Stimulated activated CD4-positive, alpha-beta T cell treated with anti-CD3 and anti-CD28 coated beads, Interleukin-4, amount 100 ng/mL, for 24 hours (primary cell): Measurements from ENCODE around the gene TMCC1.
"Not testable (repeated sequence)": the region's sequence is repeated elsewhere in the genome, so short reads cannot be mapped to it uniquely, and the experiment has no call there.

Source experiments
- DNase-seq: peaks from one replicate; pipeline ENCODE4 v3.0.0-alpha.2; 2020

TMCC1 gene

DNA sequence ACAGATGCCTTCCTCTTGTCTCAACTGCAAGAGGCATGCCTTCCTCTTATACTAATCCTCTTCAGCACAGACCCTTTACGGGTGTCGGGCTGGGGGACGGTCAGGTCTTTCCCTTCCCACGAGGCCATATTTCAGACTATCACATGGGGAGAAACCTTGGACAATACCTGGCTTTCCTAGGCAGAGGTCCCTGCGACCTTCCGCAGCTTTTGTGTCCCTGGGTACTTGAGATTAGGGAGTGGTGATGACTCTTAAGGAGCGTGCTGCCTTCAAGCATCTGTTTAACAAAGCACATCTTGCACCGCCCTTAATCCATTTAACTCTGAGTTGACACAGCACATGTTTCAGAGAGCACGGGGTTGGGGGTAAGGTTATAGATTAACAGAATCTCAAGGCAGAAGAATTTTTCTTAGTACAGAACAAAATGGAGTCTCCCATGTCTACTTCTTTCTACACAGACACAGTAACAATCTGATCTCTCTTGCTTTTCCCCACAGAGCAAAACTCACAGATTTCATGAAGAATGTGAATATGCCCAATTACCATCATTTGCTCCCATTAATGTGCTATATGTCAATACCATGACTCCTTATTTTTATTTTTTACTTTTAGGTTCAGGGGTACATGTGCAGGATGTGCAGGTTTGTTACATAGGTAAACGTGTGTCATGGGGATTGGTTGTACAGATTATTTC is 251.8 kb downstream of the TMCC1 start:
- DNase-seq = not testable (repeated sequence)

DNA sequence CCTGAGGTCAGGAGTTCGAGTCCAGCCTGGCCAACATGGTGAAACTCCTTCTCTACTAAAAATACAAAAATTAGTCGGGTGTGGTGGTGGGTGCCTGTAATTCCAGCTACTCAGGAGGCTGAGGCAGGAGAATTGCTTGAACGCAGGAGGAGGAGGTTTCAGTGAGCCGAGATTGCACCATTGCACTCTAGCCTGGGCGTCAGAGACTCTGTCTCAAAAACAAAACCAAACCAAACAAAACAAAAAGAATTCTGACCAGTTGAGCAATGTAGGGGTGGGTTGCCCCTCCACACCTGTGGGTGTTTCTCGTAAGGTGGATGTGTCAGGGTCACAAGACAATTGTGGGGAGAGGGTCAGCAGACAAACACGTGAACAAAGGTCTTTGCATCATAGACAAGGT is 252.5 kb downstream of the TMCC1 start:
- DNase-seq = not testable (repeated sequence)

DNA sequence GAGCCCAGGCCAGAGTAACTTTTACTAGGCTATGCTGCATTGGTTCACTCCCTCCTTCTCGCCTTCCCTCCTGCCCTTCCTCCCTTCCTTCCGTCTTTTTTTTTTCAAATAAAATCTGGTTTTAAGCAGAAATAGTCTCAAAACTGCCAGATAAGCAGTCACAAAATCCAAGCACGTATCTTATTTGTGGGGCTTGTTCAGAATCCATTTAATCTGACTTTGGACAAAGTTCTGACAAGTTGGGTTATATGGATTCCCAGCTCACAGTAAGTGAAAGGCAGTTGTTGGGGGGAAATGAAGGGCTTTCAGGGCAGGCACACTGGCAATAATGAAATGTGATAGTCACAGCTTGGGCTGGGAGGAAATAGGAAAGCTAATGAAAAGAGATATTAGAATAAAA is 255.0 kb downstream of the TMCC1 start:
- DNase-seq = no peak

DNA sequence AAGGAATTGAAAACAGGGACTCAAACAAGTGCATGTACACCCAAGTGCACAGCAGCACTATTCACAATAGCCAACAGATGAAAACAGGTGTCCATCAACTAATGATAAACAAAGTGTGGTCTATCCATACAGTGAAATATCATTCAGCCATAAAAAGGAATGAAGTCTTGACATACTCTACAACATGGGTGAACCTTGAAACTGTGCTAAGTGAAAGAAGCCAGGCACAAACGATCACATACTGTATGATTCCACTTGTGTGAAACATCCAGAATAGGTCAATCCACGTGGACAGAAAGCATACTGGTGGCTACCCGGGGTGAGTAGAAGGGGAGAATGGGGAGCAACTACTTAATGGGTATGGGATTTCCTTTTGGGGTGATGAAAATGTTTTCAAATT is 257.4 kb downstream of the TMCC1 start:
- DNase-seq = no peak

DNA sequence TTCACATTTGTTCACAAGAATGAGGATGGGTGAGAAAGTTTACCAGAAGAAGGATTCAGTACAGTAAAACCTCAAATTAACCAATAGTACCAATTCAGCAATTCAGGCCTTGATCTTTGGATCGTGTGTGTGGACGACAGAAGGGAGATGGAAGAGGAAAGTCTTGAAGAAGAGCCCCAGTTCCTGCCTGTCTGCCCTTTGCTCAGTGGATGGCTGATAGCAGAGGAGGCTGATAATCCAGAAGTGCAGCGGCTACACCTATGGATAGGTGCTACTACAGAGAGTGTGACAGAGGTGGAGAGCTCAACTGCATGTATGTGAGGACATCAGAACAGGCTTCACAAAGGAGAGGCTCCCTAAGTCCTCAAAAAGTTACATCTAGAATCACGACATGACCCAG is 257.9 kb downstream of the TMCC1 start:
- no peak for DNase-seq

DNA sequence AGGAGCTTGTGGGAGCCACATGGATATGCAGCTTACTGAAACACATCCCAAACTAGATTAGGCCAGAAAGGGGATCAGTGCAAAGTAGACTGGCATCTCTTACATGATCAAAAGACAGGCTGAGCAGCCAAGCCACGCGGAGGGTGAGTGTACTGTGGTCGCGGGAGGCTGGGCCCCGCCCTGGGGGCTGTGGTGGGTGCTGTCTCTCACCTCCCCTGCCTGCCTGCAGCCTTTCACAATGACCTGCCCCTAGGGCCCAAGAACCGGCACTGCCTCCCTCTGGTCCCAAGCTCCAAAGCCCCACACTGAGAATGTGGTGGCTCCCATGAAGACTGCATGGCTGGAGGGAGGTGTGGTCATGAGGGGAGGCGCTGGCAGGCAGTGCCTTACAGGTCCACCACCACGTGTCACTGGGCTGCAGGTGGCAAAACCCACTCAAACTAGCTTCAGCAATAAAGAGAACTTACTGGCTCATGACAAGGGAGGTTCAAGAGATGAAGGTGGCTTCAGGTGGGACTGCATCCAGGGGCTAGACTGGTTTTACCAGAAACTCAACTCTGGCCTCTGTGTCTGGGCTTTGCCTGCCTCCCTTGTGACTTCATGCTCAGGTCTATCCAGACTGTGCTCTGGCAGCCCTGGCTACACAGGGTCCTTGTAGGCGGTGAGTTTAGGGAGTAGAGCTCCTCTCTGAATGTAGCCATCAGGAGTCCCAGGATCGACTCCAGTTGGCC is 259.6 kb downstream of the TMCC1 start:
- DNase-seq = no peak

DNA sequence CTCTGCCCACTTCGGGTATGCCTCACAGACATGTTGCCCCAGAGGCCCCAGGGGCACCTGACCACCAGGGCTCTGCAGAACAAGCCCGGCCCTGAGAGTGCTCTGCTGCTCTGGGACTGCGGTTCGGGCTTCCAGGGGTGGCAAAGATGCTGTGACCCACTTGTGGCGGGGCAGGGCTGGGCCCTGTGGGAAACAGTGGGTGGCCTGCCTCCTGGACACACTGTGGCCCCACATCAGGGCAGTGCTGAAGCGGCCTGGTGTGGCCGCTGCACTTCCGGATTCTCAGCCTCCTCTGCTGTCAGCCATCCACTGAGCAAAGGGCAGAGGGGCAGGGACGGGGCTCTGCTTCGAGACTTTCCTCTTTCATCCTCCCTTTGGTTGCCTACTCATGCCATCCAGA is 260.5 kb downstream of the TMCC1 start:
- no peak for DNase-seq

DNA sequence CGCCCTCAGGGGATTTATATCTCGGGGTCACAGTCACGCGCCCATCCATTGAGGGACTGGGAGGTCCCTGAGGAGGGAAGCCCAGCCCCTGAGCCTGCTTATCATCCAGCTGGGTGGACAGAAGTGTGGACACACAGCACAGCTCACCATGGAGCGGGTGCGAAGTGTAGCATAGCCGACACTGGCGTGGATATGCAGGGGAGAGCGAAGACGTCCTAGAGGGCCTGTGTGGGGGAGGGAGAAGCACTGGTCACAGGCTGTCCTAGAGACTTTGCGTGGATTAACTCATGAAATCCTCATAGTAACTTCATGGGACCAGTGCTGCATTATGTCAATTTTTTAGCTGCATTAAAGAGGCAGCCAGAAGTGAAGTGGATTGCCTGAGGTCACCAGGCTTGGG is 261.0 kb downstream of the TMCC1 start:
- DNase-seq = no peak

DNA sequence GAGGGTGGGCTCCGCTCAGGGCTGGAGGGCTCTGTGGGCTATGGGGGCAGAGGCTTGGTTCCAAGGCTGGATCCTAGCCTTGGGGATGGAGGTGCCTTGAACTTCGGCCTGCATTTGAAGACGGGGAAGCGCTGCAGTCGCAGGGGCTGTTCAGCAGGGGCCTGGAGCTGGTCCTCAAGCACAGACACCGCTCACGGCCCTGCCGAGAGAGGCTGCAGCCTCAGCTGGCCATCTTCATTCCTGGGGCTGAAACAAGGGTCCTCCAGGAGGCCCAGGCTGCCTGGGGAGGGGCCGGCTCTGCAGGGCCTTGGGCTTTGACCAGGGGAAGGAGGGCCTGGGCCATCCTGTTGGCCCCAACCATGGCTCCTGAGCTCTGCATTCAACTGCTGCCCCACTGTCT is 261.5 kb downstream of the TMCC1 start:
- DNase-seq = no peak

DNA sequence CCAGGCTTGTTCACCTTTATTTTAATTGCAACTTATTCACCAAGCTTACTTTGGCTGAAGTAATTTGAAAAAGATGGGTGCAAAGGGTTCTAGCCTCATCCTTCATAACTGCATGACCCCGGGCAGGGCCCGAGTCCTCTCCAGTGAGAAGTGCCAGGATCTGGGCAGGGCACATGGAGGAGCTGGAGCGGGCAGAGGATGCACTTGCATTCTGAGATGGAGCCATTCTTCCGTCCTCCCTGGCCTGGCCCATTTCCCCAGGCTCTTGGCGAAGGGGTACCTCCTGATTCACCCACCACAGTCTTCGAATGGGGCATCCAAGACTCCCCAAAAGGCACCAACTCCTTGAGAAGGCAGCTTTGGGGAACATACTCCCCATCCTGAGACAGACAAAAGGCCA is 264.5 kb downstream of the TMCC1 start:
- DNase-seq = no peak

DNA sequence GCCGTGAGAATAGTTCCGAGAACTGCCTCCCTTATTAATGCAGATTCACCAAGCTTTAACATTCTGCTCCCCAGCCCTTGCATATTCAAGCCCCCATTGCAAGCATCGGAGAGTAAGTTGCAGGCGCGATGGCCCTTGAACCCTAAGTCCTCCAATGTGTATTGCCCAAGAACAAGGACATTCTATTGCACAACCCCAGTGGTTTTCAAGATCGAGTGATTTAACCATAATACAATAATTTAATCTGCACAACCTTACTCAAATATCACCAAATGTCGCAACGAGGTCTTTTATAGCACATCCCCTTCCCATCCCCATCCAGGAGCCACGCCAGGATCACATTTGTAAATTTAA is 265.4 kb downstream of the TMCC1 start:
- DNase-seq = no peak

DNA sequence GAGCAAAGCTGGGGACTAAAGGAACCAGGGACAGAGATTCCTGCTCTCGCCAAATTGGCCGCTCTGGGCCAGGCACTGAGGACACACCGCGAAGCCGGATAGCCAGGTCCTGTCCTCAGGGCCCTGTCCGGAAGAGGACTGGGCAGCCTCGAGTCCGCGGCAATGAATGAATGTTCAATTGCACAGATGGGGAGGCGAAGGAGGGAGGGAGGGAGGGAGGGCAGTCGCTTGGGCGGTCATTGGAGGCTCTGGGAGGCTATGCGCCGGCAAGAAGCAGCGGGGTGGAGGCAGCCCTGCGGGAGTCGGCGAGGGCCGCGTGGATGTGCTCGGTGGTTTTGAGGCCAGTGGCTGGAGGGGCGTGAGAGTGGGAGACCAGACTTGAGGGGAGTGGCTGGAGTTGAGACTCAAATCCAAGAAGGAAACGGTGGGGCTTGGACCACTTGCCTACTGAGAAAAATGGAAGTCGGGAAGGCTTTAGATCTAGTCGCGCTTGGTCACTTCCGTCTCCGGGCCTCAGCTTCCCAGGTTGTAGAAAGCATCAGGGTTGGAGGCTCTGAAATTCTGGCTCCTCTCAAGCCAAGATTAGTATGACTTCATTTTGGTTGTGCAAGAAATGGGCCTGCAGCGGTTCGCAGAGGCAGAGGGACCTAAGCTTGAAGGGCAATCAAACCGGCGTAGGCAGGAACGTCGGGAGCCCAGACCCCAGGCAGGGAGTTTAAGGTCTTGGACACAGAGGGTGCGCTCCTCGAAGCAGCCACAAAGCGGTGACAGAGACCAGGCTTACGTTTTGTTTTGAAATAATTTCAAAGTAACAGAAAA is 266.0 kb downstream of the TMCC1 start:
- DNase-seq = peak; percentile 70

DNA sequence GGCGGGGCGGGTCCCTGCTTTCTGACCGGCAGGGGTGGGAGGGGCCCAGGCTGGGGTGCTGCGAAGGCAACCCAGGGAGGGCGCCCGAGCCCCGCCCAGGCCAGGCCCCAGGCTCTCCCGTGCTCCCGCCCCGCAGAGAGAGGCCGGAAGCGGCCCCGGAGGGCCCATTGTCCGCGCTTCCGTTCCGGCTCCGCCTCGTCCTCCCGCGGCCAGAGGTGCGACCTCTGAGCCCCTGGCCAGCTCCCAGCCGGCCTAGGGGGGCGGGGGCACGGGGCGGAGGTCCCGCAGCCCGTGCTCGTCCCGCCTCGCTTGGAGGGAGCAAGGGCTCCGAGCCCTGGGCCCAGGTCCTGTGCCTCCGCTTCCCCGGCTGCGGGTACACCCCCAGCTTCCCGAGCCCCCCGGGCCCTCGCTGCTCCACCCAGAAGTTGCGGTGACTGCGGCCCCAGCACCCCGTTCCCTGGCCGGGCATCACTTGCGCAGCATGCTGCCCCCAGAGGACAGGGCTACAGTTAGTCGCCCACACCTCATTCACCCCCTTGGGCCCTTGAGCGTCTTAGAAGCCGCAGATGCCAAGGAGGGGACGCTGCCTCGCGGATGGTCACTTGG is 266.7 kb downstream of the TMCC1 start:
- DNase-seq = peak; percentile 74

DNA sequence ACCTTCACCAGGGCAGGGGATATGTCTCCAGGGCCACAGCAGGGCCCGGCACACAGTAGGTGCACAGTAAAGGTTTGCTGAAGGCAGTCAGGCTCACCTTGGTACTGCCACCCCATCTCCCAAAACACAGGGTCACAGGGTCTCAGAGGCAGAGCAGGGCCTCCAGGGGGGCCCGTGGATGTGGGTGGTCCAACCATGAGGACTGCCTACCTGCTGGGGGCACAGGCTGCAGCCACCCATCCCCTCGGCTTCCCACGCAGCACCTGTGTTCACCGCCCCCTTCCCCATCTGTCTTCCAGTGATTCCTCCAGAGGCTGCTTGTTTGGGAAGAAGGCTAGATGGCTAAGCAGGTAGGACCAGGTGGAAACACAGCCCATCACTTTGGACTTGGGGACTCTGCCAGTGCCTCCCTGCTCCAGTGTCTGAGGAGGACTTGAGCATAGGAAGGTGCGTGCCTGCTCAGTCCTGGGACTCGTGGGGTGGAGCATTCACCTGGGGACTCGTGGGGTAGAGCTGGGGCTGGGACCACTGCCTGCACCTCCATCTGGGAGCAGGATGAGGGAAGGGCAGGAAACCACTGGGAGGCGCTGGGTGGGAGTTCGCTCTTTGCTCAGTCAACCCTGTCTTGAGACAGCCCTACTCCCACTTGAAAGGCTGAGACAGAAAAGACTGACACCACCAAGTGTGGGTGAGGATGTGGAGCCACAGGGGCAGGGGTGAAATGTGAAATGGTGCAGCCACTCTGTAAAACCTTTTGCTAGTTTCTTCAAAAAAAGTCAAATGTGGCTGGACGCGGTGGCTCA is 268.2 kb downstream of the TMCC1 start:
- DNase-seq = no peak

DNA sequence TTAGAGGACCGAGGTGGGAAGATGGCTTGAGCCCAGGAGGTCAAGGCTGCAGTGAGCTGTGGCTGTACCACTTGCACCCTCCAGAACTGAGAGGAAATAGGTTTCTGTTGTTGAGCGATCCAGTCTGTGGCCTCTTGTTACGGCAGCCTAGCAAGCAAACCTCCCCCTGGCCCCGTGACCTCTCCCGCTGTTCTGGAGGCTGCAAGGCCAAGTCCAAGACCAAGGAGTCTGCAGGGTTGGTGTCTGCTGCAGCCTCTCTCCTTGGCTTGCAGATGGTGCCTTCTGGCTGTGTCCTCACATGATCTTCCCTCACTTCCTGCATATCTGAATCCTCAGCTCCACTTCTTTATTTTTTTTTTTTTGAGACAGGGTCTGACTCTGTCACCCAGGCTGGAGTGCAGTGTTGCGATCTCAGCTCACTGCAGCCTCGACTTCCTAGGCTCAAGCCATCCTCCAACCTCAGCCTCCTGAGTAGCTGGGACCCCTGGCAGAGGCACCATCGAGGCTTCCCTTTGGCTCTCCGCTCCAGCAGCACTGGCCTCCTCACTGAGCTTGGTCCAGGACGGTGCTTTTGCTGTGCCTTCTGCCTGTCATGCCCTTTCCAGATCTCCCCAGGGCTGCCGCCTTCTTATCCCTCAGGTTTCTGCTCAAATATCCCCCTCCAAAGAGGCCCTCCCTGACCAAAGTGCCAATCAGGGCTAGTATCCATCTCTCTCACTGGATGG is 269.0 kb downstream of the TMCC1 start:
- no peak for DNase-seq

DNA sequence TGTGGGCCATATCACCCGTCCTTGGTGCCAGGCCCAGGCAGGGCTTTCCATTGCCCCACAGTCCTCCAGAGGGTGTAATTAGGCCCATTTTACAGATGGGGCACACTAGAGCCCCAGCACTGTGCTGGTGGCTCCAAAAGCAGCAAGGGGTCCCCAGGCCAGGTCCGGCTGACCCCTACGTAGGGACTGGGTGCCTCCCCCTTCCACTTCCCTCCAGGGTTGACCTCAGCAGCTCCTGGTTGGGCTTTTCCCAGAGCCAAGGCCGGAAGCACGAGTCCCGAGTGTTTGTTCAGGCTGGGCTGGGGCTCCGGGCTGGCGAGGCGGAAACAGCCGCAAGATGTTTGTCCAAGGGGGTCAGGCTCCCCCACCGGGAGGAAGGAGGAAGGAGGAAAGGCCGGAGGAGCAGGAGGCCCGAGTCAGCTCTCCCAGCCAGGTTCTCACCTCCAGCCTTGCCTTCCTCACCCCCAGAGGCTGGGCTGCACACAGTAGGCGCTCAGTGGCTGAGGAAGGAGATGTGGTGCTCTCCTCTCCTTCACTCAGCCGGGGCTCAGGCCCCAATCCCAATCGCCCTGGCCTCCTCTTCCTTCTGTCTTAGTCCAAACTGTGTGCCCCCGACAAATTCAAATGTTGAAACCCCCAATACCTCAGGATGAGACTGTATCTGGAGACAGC is 269.9 kb downstream of the TMCC1 start:
- DNase-seq = no peak

DNA sequence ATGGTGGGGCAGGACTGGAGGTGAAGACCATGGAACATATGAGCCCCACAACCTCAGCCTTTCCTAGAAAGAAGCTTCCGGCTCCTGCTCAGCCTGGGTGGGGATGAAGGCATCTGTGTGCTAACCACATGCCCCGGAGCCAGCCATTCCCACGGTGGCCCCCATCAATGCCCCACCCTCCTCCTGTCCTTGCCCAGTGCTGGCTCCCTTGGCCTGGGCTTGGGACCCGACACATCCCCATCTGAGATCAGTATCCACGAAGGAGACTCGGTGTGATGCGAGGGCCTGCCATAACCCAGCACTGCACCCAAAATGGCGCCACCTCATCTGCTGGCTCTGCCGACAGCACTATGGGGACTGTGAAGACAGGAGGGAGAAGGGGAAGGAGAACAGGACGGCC is 270.6 kb downstream of the TMCC1 start:
- DNase-seq = no peak

DNA sequence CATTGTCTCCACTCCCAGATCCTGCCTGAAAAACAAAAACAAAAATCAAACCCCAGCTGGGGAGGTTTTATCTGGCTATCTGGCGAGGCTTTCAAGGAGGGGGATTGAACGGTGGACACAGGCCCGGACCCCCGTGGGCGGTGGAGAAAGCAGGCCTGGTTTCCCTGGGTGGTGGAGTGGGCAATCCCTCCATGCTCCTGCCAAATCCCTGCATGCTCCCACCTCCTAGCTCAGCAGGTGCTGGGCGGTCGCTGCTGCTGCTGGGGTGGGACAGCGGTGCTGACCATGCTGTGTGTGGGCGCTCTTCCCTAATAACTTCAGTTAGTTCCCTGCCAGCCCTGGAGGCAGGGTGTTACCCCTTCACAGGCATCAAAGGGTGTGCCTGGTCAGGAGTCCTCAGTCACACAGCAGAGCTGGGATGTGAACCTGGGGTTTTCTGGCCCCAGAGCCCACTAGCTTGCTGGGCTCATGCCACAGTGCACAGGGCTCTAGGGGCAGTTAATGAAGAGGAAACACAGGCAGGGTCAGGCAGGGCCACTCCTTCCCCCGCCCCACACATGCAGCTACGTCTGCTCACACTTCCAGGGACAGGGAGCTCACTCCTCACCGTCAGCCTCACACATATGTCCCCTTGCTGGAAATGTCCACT is 271.2 kb downstream of the TMCC1 start:
- no peak for DNase-seq

DNA sequence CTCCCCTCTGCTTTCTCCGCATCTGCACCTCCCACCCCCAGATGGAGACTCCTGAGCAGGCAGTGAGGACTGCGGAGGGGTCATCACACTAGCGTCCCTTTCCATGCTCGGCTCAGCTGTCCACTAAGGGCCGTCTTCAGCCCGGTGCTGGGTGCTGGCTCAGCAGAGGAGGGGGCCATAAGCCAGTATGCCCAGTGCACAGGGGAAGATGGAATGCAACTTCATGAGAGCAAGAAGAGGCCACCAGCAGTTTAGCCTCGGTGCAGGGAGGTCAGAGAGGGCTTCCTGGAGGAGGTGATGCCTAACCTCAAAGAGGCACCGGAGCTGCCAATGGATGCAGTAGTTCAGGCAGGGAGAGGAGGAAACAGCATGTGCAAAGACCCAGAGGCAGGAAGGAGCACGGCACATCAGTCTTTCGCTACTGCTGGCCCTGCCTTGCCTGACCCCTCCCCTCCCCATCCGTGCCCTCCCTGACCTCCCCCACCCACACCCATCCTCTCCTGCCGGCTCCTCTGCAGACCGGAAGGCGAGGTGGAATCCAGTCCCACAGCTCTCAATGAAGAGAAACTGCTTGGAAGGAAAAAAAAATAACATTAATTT is 271.8 kb downstream of the TMCC1 start:
- DNase-seq = no peak

DNA sequence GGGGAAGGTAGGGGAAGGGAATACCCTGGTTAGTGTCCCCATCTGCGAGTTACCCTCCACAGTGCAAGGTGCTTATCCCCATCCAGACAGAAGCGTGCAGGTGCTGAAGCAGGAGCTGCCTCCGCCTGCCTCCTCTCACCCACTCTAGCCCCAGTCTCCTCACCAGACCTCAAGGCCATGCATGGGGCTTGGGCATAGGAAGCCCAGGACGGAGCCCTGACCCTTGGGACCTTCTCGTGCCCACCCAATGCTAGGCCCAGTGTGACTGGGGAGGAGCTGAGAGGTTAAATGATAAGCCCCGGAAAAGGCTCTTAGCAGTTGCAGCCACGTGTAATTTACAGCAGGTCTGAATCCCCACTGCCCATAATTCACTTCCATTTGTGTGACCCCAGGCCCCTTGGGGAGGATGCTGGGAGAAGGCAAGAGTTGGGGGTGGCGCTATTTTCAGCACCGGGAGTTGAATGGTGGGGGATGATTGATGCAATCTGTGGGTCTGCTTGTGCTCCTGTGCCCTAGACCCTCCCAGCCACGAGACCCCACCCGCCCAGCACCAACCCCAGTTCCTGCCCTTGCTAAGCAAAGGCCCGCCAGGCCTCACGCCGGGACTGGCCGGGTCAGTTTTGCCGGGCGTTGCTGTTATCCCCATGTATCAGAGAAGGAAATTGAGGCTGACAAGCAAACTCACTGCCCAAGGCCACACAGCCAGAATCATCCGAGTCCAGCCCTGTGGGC is 272.5 kb downstream of the TMCC1 start:
- no peak for DNase-seq
